ENCODE results near the gene SLC12A3.
"Not testable (repeated sequence)": the region's sequence is repeated elsewhere in the genome, so short reads cannot be mapped to it uniquely, and the experiment has no call there.

The SLC12A3 gene

GRCh38 chr16:56869513-56870275, 4.7 kb downstream of the SLC12A3 start:
- DNase-seq = peak; percentile 2

GRCh38 chr16:56870276-56870888, 5.4 kb downstream of the SLC12A3 start:
- DNase-seq = no peak

GRCh38 chr16:56871172-56871593, 6.2 kb downstream of the SLC12A3 start:
- peak; percentile 60 for DNase-seq

- DNase-seq = no peak
Measured at GRCh38 chr16:56872863-56873391, 7.9 kb downstream of the SLC12A3 start.

- no peak for DNase-seq
Measured at GRCh38 chr16:56874800-56875199, 9.8 kb downstream of the SLC12A3 start.

GRCh38 chr16:56876048-56876447, 11.0 kb downstream of the SLC12A3 start:
- DNase-seq = no peak

- DNase-seq = no peak
Measured at GRCh38 chr16:56877486-56878182, 12.6 kb downstream of the SLC12A3 start.

GRCh38 chr16:56878282-56878854, 13.4 kb downstream of the SLC12A3 start:
- no peak for DNase-seq

GRCh38 chr16:56879276-56879675, 14.3 kb downstream of the SLC12A3 start:
- DNase-seq = no peak

GRCh38 chr16:56880176-56880575, 15.2 kb downstream of the SLC12A3 start:
- DNase-seq = no peak

- DNase-seq = no peak
Measured at GRCh38 chr16:56880685-56881084, 15.7 kb downstream of the SLC12A3 start.

GRCh38 chr16:56882077-56882800, 17.2 kb downstream of the SLC12A3 start:
- no peak for DNase-seq

- no peak for DNase-seq
Measured at GRCh38 chr16:56883586-56883985, 18.6 kb downstream of the SLC12A3 start.

- DNase-seq = no peak
Measured at GRCh38 chr16:56884026-56884582, 19.1 kb downstream of the SLC12A3 start.

GRCh38 chr16:56884929-56885328, 19.9 kb downstream of the SLC12A3 start:
- DNase-seq = not testable (repeated sequence)

- DNase-seq = no peak
Measured at GRCh38 chr16:56885446-56886162, 20.6 kb downstream of the SLC12A3 start.

- no peak for DNase-seq
Measured at GRCh38 chr16:56886296-56886695, 21.3 kb downstream of the SLC12A3 start.

GRCh38 chr16:56886826-56887225, 21.8 kb downstream of the SLC12A3 start:
- no peak for DNase-seq

- DNase-seq = no peak
Measured at GRCh38 chr16:56888806-56889205, 23.8 kb downstream of the SLC12A3 start.

GRCh38 chr16:56889206-56889605, 24.2 kb downstream of the SLC12A3 start:
- no peak for DNase-seq

GRCh38 chr16:56891685-56892084, 26.7 kb downstream of the SLC12A3 start:
- no peak for DNase-seq

- no peak for DNase-seq
Measured at GRCh38 chr16:56892705-56893104, 27.7 kb downstream of the SLC12A3 start.

All from kidney glomerular epithelial cell (primary cell).